Retinal pigment epithelial cell (primary cell): ENCODE data around the gene TMEM39B.
"Not testable (repeated sequence)": the region's sequence is repeated elsewhere in the genome, so short reads cannot be mapped to it uniquely, and the experiment has no call there.

Experiments
- DNase-seq: peaks from one replicate; pipeline ENCODE4 v3.0.0-alpha.2; 2010; ENCODE audit warnings: low read depth
- H3K4me3 ChIP-seq: 2 replicates; pipeline ENCODE4 v1.5.1; 2011; ENCODE audit warnings: mild to moderate bottlenecking, low read length, control low read depth, moderate library complexity
- CTCF ChIP-seq: conservative IDR thresholded peaks from 2 replicates; pipeline ENCODE4 v1.5.1; 2011; ENCODE audit warnings: low read depth, low read length, control low read depth, inconsistent platforms

The TMEM39B gene

GRCh38 chr1:32142446-32143301, 69.9 kb downstream of the TMEM39B start:
- H3K4me3 ChIP-seq, result no peak overlapping the region
- DNase-seq, result no peak
- TF ChIP-seq CTCF, result no peak

GRCh38 chr1:32143302-32143695, 70.6 kb downstream of the TMEM39B start:
- DNase-seq, H3K4me3 ChIP-seq: not testable (repeated sequence)

GRCh38 chr1:32144033-32144432, 71.3 kb downstream of the TMEM39B start:
- DNase-seq, result no peak
- no peak overlapping the region for H3K4me3 ChIP-seq
- no peak for TF ChIP-seq CTCF

- not testable (repeated sequence) for DNase-seq
Measured at GRCh38 chr1:32147799-32148198, 75.1 kb downstream of the TMEM39B start.

GRCh38 chr1:32150847-32151246, 78.1 kb downstream of the TMEM39B start:
- H3K4me3 ChIP-seq, result no peak overlapping the region
- DNase-seq, result no peak
- no peak for TF ChIP-seq CTCF

More at GRCh38 chr1:32147799-32148198, 75.1 kb downstream of the TMEM39B start:
- H3K4me3 ChIP-seq, result not testable (repeated sequence)

GRCh38 chr1:32151319-32151787, 78.6 kb downstream of the TMEM39B start:
- no peak for TF ChIP-seq CTCF
- H3K4me3 ChIP-seq, result no peak overlapping the region
- peak; percentile 52 for DNase-seq
